NCI-H1694 treated with DMSO at 0.1 percent for 48 hours (cell line): ENCODE data around the gene ADGRV1.
"Not testable (repeated sequence)": the region's sequence is repeated elsewhere in the genome, so short reads cannot be mapped to it uniquely, and the experiment has no call there.

Source experiments
- DNase-seq: peaks from one replicate; lab custom pipeline; 2025; lab: John Stamatoyannopoulos, UW

Gene ADGRV1

DNA sequence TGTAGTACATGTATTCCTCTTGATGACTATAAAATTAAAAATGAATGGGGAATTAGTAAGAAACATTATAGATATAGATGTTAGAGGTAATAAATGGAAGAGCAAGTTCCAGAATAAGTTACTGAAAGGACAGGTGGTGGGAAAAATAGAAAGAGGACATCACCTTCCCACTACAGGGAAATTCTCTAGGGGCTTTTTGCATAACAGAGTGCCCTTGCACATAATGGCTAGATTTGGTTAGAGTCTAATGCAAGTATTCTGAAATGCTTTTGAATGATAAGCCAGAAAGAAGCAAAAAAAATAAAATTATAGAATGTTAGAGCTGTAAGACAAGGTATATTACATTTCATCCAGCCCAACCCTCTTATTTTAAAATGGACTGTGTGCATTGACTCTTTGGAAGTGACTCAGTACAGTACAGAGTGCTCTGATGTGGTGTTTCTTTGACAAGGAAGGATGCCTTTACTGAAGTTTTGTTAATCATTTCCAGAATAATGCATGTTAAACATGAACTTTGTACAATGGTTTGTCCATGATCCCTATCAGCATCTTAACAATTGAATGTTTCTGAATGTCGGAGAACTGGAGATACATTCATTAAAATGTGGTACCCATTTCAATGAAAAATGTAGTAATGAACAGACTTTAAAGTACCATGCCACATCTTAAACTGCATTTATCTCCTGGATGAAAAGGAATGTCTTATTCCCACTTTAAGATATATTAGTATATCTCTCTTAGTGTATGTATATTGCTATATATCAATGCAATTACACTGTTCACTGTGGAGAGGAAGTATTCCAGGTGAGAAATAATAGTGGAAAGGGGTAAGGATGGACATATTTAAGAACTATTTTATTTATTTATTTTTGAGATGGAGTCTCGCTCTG is 391.1 kb downstream of the ADGRV1 start:
- DNase-seq = no peak

DNA sequence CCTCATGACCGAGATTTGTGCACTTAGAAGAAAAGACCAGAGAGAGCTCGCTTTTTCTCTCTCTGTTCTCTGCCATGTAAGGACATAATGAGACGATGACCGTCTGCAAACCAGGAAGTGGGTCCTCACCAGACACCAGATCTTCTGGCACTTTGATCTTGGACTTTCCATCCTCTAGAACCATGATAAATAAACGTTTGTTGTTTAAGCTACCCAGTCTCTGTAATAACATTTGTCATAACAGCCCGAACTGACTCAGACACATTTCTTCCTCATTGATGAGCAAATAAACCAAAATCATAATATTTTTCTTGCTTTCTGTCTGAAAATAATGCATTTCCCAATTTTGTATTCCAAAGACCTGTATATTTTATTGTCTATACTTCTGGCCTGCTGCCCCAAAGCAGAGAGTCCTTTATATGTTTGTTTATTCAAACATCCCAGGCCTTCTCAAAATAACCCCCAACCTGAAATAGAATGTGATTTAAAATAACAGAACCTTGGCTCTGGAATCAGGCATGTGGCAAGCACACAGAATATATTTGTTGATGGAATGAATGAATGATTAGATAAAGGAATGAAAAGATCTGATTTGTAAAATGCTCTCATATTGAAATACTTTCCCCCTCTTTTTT is 396.5 kb downstream of the ADGRV1 start:
- no peak for DNase-seq

DNA sequence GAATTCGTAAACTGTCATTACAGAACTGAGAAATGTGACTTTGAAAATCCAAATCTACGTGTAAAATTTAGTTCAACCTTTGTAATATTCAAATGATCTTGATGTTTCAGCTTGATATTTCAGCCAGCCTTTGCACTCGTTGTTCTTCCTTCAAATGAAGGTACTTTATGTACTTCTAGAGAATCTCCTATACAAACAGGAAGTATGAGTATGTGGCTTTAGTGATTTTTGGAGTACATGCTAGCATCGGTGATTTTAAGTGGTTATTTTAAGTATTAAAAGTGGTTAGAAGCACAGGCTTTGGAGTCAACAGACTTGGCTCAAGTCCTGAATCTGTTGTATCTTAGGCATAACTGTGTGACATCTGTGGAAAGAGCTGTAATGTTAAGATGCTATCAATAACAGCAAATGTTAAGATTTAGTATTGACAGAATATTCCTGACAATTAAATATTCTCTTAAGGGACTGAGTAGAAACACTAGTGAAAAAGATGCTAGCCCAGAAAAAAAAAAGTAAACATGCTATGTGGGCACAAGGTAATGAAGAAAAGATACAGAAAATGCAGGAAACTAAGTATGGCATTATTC is 398.0 kb downstream of the ADGRV1 start:
- DNase-seq = no peak

- no peak for DNase-seq
Measured at GRCh38 chr5:90957906-90958305, 399.3 kb downstream of the ADGRV1 start.

DNA sequence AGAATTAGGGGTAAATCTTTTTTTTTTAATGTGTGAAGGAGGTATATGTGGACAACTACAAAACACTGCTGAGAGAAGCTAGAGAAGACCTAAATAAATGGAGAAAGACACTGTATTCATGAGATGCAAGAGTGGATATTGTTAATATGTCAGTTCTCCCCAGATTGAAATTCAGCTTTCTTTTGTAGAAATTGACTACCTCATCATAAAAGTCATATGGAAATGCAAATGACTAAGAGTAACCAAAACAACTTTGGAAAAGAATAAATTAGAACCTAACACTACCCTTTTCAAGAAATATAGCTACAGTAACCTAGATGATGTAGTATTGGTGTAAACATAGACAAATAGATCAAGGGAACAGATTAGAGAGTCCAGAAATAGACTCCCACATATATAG is 400.7 kb downstream of the ADGRV1 start:
- DNase-seq = no peak

- DNase-seq = no peak
Measured at GRCh38 chr5:90962481-90962880, 403.9 kb downstream of the ADGRV1 start.

DNA sequence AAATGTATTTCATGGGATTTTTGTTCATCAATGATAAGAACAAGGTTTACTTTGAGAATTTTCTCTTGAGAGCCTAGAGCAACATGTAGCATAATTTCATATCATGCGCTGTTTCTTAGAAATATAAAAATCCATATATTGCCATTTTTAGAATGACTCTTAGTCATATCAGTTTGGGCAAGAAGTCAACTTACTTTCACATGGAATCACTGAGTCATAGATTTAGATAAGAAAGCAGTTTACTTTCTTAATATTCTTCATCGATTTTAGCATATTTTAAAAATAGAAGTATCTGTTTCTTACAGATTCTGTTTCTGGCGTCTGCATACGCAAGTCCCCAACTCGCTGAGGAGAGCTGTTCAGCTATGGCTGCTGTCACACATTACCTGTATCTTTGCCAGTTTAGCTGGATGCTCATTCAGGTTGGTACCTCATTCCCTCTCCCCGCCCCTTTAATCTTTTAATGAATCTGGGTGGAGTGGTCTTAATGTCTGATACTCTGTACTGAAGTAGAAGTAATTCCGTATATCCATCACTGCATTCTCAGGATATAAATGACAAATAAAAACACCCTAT is 406.6 kb downstream of the ADGRV1 start:
- DNase-seq = no peak

GRCh38 chr5:90967443-90967842 is 408.8 kb downstream of the ADGRV1 start:
- DNase-seq = no peak

GRCh38 chr5:90967851-90968250 is 409.3 kb downstream of the ADGRV1 start:
- no peak for DNase-seq

DNA sequence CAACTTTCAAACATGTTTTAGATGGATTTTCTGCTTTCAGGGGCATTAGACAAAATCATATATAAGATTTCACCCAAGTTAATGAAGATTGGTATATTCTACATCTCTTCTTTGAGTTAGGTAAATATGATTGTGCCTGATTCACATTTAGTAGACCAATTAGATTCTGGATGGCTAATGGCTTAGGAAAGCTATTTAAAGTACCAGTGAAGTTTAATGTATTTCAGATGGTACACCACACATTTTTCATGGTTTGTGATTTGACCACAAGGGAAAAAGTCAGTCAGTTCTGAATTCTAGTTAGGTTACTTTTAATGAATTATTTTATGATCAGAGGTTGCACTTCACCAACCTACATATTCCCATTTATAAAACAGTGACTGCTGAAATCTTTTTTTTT is 409.7 kb downstream of the ADGRV1 start:
- DNase-seq = no peak

- DNase-seq = not testable (repeated sequence)
Measured at GRCh38 chr5:90969945-90970344, 411.3 kb downstream of the ADGRV1 start.

- DNase-seq = no peak
Measured at GRCh38 chr5:90981177-90981576, 422.6 kb downstream of the ADGRV1 start.

DNA sequence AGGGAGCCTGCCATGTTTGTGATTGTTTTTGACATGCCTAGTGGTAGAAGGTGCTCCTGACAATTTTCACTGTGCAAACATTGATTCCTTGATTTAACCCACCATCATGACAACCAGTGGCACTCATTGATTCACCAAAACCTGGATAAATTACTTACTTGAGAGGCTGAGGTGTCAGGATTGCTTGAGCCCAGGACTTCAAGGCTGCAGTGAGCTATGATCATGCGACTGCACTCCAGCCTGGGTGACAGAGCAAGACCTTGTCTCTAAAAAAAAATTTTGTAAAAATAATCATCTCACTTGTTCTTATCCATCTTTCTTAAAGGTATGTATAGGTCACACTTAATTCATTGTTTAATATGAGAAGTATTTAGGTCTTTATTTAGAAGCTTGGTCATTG is 423.2 kb downstream of the ADGRV1 start:
- no peak for DNase-seq

- no peak for DNase-seq
Measured at GRCh38 chr5:90982576-90982975, 424.0 kb downstream of the ADGRV1 start.

DNA sequence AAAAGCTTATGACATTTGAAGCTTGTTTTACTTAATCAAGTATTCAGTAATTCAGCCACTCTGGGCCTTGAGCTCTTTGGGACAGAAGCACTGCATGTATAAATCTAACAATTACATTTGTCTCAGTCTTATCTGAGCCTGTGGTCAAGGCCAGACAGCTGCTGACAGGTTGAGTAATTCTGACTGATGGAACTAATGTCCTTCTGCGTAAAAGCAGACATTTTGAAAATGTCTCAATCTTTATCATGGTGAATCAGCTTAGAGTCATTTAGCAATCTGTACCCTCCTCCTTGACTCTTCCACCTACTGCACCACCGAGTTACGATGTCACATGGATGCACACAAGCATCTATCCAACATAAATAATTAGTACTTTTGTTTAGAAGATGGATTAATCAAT is 424.6 kb downstream of the ADGRV1 start:
- DNase-seq = no peak

DNA sequence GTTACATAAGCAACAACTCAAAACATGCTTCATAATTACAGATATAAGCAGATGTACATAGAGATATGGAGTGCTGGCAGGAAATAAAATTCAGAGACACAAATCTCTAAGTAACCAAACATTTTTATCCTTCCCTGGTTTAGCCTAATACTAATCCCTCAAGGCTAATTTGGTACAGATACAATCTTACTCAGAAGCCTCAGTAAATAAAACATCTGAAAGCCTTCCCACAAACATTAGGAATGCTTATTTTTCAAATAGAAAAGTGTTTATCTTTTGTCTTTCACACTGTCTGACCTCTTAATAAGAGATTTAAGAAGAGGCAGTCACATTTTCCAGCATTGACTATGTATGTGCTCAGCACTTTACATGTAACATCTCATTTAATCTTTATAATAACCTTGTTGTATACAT is 425.1 kb downstream of the ADGRV1 start:
- DNase-seq = no peak

- no peak for DNase-seq
Measured at GRCh38 chr5:90985341-90985740, 426.7 kb downstream of the ADGRV1 start.

GRCh38 chr5:90987726-90988125 is 429.1 kb downstream of the ADGRV1 start:
- DNase-seq = no peak

GRCh38 chr5:90991201-90991600 is 432.6 kb downstream of the ADGRV1 start:
- no peak for DNase-seq

DNA sequence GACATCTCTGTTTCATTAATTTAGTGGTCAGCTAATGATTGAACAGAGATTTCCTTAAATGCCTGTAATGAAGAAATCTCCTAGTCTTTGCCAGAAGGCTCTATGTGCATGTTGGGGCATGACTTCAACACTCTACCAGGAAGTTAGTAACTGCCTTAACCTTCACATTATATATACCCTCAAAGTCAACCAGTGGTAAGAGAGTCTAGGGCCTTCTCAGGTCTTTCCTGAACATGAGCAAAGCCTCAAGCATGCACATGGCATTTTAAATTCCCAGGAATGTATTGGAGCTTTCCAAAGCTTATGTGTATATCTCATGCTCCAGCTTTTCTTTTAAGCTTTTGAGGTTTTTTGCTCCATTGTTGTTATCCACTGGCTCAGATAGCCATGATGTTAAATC is 436.2 kb downstream of the ADGRV1 start:
- no peak for DNase-seq

DNA sequence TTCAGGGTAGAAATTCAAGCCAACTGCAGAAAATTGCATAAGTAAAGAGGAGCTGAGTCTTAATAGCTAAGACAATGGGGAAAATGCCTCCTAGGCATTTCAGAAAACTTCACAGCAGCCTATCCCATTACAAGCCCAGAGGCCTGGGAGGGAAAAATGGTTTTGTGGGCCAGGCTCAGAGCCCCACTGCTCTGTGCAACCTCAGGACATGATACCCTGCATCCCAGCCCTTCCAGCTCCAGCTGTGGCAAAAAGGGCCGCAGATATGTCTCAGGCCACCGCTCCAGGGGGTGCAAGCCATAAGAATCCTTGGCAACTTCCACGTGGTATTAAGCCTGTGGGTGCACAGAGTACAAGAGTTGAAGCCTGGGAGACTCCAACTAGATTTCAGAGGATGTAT is 437.5 kb downstream of the ADGRV1 start:
- no peak for DNase-seq

GRCh38 chr5:90997082-90997481 is 438.5 kb downstream of the ADGRV1 start:
- no peak for DNase-seq

DNA sequence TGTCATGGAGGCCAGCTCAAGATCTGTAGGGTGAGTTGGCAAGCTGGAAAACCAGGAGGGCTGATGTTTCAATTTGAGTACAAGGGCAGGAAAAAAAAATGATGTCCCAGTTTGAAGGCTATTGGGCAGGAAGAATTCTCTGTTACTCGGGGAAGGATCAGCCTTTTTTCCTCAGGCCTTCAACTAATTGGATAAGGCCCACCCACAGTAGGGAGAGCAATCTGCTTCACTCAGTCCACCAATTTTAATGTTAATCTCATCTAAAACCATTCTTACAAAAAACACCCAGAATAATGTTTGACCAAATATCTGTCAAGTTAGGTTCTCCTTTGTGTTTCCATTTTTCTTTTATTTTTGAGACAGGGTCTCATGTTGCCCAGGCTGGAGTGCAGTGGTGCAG is 442.1 kb downstream of the ADGRV1 start:
- no peak for DNase-seq
